IMR-90 (cell line): ENCODE results near the gene DZIP3.

Source experiments
- BHLHE40 ChIP-seq: fragments of 150-350 bp; IDR thresholded peaks from 2 replicates; pipeline ENCODE4 v1.6.1; 2016; ENCODE audit warnings: mild to moderate bottlenecking, low read depth, low read length
- CHD1 ChIP-seq: IDR thresholded peaks from 2 replicates; pipeline ENCODE4 v1.6.1; 2012; ENCODE audit warnings: low read depth, low read length, improper control_type of control experiment
- MAFK ChIP-seq: IDR thresholded peaks from 2 replicates; pipeline ENCODE4 v1.6.1; 2012; ENCODE audit warnings: low read depth, low read length, improper control_type of control experiment
- POLR2A ChIP-seq: IDR thresholded peaks from 2 replicates; pipeline ENCODE4 v1.6.1; 2012; ENCODE audit warnings: mild to moderate bottlenecking, low read depth, low read length
- RAD21 ChIP-seq: IDR thresholded peaks from 2 replicates; pipeline ENCODE4 v1.6.1; 2012; ENCODE audit warnings: low read length, improper control_type of control experiment
- SMC3 ChIP-seq: fragments of 150-350 bp; IDR thresholded peaks from 2 replicates; pipeline ENCODE4 v1.6.1; 2016; ENCODE audit warnings: low read depth, mild to moderate bottlenecking, antibody characterized with exemption, low read length, moderate library complexity
- TF ChIP-seq, protein P1 (sequence below): conservative IDR thresholded peaks from 2 replicates; pipeline ENCODE4 v1.5.1; 2012; ENCODE audit warnings: mild to moderate bottlenecking, low read depth, low read length, improper control_type of control experiment

DNA sequence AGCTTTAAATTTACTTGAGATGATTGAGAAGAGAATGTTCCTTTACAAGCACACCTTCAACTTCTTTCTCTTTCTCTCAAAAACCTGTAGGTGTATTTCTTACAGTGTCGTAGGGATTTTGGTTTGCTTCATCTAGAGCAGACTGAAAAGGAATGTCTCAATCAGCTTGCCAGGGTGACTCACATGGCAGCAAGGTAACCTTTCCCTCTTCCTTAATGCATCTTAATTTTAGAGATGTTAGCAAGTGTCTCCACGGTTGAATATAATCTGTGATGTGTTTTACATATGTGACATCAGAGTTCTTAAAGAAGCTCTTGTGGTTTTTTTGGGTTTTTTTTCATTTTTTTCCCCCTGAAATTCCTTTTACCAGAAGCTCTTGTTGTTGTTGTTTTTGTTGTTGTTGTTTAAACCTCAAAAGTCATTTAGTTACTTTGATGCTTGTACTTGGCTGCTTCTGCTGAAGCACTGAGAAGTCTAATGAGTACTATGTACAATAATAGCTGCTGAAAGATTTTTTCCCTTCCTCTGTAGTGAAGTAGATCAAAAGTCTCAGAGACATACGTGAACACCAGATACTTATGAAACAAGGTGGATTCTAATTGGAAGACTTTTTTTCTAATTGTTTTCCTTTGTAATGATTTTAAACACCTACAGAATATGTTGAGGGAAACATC, 84.6 kb downstream of the DZIP3 start:
- no peak for TF ChIP-seq POLR2A
- TF ChIP-seq, protein P1, sequence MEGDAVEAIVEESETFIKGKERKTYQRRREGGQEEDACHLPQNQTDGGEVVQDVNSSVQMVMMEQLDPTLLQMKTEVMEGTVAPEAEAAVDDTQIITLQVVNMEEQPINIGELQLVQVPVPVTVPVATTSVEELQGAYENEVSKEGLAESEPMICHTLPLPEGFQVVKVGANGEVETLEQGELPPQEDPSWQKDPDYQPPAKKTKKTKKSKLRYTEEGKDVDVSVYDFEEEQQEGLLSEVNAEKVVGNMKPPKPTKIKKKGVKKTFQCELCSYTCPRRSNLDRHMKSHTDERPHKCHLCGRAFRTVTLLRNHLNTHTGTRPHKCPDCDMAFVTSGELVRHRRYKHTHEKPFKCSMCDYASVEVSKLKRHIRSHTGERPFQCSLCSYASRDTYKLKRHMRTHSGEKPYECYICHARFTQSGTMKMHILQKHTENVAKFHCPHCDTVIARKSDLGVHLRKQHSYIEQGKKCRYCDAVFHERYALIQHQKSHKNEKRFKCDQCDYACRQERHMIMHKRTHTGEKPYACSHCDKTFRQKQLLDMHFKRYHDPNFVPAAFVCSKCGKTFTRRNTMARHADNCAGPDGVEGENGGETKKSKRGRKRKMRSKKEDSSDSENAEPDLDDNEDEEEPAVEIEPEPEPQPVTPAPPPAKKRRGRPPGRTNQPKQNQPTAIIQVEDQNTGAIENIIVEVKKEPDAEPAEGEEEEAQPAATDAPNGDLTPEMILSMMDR, result no peak
- TF ChIP-seq MAFK, result no peak
- no peak for TF ChIP-seq RAD21
- no peak for TF ChIP-seq BHLHE40
- TF ChIP-seq SMC3, result no peak
- no peak for TF ChIP-seq CHD1
